IPS-11a (cell line): ENCODE results near the gene SYNE1.
"Not testable (repeated sequence)": the region's sequence is repeated elsewhere in the genome, so short reads cannot be mapped to it uniquely, and the experiment has no call there.

ENCODE experiments used
- H3K4me3 ChIP-seq: one replicate; pipeline ENCODE4 v1.5.1; 2013; ENCODE audit warnings: low read depth, low read length, control low read depth

Gene SYNE1

DNA sequence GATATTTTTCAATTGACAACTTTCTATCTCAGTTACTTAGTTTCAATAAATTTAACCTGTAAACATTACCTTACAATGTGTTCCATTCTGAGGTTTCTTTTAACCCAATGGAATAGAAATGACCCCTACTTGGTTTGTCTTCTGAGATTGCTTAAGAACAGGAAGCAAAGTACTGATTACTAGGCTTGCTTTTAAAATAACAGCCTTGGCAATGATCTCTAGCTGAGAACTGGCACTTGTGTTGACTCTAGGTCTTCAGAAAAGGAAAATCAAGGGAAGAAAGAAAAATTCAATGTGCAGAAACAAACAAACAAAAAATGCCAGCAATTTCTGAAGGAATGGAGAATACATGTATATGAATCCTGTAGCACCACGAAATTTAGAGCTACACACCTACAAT, 66.1 kb downstream of the SYNE1 start:
- H3K4me3 ChIP-seq: no peak overlapping the region

DNA sequence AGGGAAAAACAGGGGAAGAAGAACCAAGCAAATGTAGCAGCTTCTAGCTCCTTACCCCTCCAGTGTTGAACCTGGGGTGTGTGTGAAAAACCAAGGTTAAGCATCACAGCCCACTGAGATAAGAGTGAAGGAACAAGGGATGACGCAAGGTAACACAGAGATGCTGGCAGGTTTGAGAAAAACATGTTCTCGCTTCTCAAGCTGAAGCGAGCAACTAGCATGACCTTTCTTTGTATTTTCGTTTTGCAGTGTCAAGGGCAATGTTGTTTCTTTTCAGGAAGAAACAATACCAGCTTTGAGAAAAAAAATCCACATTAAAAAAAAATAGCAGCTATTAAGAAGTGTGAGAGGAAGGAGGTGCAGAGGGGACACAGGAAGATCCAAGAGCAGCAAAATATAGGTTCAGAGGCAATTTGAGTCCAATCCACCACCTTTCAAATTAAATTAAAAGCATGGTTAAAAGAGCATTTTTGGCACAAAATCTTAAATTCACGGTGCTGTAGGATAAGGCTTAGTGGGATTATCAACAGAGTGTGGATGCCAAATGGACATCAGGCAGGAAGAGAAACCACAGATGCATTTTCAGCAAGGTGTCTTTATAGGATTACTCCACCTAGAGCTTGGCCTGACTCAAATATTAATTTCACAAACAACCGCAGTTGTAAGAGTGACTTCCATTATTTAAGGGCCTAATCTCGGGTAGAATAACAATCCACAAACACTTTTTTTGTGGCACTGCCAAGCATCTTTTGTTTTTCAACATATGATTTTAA, 70.9 kb downstream of the SYNE1 start:
- H3K4me3 ChIP-seq: no peak overlapping the region

DNA sequence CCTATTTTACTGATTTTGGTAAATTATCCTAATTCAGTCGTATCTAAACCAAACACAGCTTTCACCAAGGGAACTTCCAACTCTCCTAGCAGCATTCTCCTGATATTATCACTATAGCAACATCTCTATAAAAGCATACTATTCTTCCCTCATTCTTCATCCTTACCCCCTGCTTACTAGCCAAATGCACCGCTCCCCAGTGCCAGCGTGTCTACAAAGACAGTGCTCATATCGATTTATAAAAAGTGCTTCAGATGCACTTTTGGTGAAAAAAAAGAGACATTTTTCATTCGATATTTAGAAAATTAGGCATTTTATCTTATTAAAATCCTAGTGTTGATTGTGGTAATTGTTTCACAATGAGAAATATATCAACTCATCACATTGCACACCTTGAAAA, 74.0 kb downstream of the SYNE1 start:
- no peak overlapping the region for H3K4me3 ChIP-seq

DNA sequence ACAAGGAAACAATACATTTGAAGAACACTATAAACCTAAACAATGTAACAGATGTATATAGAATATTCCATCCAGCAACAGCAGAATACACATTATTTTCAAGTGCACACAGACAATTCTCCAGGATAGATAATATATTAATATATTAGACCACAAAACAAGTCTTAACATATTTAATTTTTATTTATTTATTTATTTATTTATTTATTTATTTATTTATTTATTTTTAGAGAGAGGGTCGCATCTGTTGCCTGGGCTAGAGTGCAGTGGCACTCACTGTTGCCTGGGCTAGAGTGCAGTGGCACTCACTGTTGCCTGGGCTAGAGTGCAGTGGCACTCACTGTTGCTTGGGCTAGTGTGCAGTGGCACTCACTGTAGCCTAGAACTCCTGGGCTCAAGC, 78.4 kb downstream of the SYNE1 start:
- not testable (repeated sequence) for H3K4me3 ChIP-seq

DNA sequence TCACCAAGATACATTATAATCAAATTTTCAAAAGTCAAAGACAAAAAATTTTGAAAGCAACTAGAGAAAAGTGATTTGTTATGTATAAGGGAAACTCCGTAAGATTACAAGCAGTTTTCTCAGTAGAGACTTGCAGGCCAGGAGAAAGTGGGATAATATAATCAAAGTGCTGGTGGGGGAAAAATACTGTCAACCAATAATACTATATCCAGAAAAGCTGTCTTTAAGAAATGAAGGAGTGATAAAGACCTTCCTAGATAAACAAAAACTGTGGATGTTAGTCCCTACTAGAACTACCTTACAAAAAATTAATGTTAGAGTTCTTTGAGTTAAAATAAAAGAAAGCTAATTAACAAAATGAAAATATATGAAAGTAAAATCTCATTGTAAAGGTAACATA, 79.7 kb downstream of the SYNE1 start:
- no peak overlapping the region for H3K4me3 ChIP-seq

DNA sequence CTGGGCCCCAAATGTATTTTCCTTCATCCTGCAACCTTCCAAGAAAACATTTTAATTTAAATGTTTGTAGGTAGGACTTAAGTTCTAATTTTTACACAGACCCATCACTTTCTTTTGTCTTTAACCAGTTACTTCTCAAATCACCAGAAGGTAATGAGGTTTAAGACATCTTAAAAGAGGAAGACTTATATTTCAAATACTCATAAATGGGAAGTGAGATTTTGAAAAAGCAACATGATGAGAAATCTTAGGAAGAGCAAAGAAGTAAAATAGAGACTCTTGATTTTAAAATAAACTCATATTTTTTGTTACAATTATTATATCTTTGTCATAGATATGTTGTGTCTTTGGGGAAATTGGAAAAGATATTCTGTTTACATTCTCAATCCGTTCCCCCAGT, 82.3 kb downstream of the SYNE1 start:
- H3K4me3 ChIP-seq: no peak overlapping the region

DNA sequence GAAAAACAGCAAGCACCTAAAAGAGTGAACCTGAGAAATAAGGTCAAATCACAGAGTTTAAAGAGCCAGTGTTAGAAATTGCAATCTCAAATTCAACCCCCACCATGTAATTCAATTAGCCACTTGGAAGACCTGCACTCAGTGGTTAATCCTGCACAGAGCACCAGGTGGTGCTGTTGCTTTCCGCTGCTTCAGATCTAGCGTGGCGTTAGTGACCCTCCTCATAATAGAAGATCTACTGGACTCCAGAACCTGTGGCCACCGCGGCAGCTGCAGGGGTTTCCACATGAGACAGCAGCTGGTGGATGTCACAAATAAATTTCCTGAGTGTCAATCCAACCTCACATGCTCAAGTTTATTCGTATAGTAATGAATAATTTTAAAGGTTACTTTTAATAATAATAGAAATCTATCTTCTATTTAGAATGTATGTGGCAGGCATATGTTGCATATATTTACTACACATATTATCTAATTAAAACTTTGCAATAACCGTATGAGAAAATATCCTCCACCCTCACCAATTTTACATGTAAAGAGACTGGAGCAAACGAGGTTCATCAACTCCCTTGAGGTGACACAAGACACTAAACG, 84.4 kb downstream of the SYNE1 start:
- no peak overlapping the region for H3K4me3 ChIP-seq

DNA sequence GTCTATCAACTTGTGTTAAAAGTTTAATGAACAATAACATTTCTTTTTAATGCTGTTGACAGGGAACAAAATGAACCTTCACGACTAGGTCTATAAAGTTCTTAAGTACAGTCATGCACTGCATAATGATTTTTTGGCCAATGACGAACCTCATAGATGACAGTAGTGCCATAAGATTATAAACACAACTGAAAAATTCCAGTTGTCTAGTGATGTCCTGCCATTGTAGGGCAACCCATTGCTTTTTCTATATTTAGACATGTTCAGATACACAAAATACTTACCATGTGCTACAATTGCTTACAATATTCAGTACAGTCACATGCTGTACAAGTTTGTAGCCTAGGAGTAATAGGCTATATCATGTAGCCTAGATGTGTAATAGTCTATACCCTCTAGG, 93.6 kb downstream of the SYNE1 start:
- H3K4me3 ChIP-seq: no peak overlapping the region

DNA sequence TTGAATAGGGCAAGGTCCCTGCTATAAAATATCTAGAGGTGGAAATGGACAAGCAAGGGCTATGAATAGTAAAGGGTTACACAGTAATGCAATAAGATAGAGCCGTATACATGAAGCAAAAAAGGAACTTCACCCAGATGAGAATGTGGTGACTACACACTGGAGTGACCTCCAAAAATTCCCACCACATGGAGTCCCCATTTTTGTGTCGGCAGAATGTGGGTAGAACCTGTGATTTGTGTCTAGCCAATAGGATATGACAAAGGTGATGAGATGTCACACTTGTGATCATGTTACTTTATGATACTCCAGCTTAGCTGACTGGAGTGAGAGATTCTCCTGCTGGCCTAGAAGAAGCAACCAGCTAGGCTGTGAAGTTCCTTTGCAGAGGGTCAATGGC, 96.8 kb downstream of the SYNE1 start:
- no peak overlapping the region for H3K4me3 ChIP-seq

DNA sequence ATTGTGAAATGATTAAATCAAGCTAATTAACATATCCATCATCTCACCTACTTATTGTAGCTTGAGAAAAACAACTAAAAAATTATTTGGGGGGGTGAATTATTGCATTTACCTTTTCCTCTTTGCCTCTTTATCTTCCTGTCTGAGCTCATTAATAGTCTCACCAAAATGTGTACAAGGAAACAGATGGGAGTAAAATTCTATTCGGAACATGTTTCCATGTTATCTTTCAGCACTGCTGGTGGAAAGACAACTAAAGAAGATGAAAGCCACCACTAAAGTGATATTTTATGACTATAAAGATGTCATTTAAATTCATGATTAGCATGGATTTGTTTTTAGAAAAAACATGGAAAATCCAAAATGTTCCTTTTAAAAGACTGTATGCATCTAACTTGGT, 102.6 kb downstream of the SYNE1 start:
- H3K4me3 ChIP-seq: no peak overlapping the region

DNA sequence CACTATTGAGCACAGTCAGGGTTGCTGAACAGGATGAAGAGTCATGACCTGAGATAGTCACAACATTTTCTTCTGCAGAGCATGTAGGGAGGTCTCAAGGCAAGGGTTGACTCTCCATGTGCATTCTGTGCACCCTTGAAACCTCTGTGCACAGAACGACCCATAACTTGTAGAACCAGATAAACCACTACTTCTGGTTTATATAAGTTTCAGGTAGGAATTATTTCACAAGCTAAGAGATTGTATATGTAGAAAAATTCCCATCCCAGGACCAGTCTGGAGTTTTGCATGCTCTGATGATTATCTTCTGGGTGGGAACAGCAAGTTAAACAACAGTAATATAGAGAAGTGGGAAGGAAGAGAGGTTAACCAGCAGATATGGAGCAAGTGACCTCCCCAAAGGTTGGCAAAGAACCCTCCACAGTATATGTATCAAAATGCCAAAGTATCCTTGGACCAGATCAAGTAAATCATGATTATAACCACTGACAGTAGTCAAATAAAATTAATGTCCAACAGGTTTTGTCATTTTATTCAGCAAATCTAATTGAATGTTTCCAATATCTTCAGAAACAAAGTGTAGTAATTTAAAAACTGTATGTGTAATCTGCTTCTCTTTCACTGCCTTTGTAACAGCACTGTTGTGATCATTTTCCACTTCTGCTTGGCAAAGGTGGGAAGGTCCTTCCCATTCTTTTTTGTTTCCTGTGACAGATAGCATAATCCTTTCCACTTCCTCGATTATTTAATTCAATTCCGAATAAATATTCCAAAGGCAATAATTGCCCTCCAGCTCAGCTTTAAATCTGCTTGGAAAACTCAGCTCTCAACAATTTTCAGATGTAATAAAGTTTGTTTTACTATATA, 104.4 kb downstream of the SYNE1 start:
- no peak overlapping the region for H3K4me3 ChIP-seq

DNA sequence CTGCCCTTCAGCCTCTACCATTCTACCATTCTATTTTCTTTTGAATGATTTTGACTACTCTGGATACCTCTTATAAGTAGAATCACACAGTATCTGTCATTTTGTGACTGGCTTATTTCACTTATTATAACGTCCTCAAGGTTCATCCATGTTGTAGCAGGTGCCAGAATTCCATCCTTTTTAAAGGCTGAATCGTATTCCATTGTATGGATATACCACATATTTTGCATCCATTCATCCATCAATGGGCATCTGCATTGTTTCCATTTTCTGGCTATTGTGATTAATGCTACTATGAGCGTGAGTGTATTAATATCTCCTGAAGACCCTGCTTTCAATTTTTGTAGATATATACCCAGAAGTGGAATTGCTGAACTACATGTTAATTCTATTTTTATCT, 105.5 kb downstream of the SYNE1 start:
- no peak overlapping the region for H3K4me3 ChIP-seq

DNA sequence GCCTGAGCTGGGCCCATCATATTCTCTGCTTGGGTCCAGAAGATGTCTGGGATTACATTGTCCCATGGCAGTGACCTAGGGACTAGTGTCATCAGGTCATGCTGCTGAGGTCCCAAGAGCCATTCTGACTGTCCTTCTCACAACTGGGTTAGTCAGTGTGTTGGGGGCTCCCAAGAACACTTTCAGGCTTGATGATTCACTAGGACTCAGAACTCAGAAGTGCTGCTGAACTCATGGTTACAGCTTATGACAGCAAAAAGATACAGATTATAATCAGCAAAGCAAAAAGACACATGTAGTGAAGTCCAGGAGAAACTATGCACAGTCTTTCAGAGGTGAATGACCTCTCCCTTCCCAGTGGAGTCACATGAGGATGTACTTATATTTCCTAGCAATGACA, 107.8 kb downstream of the SYNE1 start:
- no peak overlapping the region for H3K4me3 ChIP-seq

DNA sequence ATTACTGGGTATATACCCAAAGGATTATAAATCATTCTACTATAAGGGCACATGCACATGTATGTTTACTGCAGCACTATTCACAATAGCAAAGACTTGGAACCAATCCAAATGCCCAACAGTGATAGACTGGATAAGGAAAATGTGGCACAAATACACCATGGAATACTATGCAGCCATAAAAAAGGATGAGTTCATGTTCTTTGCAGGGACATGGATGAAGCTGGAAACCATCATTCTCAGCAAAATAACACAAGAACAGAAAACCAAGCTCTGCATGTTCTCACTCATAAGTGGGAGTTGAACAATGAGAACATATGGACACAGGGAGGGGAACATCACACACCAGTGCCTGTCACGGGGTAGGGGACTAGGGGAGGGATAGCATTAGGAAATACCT, 123.0 kb downstream of the SYNE1 start:
- H3K4me3 ChIP-seq: not testable (repeated sequence)

DNA sequence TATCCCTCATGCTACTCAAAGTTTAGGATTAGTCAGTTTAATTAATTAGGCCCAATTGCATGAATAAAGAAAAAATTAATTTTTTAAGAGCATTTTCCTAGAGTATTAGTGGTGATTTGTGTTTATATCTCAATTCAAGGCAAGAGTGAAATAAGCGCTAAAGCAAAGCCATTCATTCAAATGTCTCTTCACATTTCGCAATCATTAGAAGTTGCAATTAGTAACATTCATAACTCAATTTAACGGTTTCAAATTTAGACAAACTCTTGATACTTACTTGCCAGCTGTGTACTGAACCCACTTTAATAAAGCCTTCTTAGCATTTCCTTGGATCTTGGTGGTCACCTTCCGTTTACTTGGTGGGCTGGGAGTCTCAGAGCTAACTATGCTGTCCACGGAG, 127.2 kb downstream of the SYNE1 start:
- H3K4me3 ChIP-seq: no peak overlapping the region

DNA sequence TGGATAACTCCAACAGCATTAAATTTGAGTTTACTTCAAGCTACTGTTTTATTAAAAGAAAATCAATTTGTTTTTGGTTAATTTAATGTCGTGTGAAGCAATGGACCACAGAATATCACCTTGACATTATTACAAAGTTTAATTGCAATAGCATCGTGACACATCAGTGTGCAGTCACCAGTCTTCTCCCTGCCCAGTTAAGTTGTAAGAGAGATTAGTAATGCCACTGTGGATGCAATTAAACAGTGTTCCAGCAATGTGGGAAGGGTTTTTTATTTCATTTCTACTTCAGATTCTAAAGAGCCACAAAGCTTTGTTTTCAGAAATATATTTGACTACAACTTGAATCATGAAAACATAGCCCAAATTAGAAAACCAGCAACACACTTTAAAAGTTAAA, 128.7 kb downstream of the SYNE1 start:
- H3K4me3 ChIP-seq: no peak overlapping the region

DNA sequence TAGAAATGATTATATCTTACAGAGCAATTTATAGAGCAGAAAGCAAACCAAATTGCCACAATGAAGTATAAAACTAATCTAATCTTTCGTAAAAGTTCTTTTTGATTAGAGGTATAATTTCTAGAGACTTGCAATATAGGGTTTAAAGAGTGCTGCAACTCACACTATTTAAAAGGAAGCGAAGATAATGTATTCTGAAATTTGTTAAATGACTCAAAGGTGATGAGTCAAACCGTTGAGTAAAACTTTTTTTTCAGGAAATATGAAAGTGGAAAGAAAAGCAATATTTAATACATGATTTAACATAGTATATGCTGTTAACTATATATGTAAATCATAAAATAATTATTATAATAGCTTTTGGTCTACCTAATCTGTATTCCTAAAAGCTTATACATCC, 133.6 kb downstream of the SYNE1 start:
- no peak overlapping the region for H3K4me3 ChIP-seq

DNA sequence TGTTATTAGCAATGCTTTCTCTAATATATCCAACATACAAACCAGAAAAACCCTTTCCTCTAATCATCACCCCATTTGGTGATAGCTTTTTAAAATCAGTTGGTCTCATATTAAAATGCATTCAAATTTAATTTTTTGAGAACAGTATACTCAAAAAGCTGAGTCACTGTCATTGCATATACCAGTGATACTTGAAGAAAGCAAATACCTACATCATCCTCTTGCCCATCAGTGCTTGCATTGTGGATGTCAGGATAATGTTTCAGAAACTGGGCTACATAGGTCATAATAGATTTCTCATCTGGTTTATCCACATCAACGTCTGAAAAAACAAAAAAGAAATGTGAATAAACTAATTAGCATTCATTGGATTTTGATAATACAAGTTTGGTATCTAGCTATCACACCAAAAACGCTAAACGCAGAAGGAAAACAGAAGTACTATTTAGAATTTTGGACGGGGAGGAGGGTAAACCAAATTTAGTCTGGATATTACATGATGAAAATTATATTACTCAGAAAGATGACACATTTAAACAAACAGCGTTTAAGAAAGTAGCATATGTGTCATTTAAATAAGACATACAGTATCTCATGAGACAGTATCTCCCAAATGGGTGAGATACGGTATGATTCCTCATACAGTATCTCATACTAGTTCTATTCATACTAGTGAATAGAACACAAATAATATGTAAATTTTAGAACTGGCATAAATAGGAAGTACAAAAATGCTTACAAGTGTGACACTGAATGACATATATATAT, 134.6 kb downstream of the SYNE1 start:
- H3K4me3 ChIP-seq: no peak overlapping the region

DNA sequence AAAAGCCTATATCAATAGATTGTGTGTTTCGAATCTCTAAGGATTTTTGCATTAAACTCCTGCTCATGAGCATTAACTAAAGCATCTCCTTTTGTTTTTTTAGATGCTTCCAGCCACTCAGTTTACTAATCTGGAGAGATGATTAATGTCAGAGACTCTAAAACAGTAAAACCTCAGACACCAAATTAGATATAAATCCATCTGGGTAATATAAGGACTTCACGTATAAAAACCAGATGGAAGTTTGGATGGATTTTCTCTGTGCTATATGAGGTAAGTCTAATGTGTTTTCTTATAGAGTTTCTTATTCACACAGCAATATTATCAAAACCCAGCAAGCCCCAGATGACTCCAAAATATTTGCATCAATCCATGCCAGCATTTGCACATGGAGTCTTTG, 137.2 kb downstream of the SYNE1 start:
- no peak overlapping the region for H3K4me3 ChIP-seq

DNA sequence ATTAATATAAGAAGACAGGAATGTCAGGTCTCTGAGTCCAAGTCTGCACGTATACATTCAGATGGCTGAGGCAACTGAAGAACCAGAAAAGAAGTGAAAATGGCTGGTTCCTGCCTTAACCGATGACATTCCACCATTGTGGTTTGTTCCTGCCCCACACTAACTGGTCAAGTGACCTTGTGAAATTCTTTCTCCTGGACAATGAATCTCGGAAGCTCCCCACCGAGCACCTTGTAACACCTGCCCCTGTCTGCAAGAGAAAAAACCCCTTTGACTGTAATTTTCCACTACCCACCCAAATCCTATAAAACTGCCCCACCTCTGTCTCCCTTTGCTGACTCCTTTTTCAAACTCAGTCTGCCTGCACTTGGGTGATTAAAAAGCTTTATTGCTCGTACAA, 140.4 kb downstream of the SYNE1 start:
- no peak overlapping the region for H3K4me3 ChIP-seq

DNA sequence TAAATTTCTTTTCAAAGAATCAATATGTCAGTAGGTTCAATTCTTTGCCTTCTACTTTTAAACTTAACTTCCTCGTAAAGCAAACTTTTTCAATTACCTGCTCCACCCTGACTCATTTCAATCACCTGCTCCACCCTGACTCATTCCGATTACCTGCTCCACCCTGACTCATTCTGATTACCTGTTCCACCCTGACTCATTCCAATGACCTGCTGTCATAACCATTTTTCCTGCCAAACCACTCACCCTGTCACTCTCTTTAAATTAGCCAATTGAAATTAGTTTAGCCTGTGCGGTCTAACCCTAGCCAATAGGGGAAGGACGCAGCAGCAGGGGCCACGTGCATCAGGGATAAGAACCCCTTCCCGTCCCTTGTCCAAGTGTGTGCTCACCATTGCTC, 141.7 kb downstream of the SYNE1 start:
- not testable (repeated sequence) for H3K4me3 ChIP-seq
